ENCODE results near the gene BLOC1S5.

DNA sequence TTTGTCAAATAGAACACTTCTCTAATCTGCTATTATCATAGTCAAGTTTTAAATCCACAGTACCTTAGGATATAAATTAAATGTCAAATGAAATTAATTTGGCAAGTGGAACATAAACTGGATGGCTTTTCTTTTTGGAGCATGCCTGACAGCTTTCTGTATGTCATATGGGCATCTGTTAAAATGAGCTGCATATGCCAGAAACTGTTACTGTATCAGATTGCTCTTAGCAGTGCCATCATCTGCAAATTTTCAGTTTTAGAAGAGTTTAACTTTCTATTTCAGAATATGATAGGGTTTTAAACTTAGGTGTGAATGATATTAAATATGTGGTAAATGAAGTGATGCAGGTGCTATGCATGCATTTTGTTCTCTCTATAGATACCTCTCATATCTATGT, 41.6 kb upstream of the BLOC1S5 start:
- TF ChIP-seq EZH2phosphoT487 (IDR thresholded peaks at IDR 0.05; ENCODE audit: insufficient read depth, low read depth) (no peak), EZH2 (IDR thresholded peaks at IDR 0.05; ENCODE audit: insufficient read depth, poor library complexity, severe bottlenecking) (no peak)
